ENCODE data around the gene NFKBIA.
"Not testable (repeated sequence)": the region's sequence is repeated elsewhere in the genome, so short reads cannot be mapped to it uniquely, and the experiment has no call there.

Gene NFKBIA

DNA sequence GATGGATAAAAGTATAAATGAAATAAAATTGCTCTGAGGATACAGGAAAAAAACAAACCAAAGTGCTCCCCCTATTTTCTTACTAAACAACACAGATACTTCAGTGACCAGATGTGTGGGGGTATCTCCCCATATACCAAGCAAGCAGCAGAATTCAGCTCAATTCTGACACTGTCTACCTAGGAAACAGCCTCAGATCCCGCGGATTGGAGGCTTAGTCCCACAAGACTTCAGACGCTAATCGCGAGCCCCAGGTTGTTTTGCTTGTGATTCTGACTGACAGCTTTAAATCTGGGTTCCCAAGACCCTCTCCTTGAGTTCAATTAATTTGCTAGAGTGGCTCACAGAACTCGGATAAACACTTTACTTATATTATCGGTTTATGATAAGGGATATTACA, 17.3 kb downstream of the NFKBIA start:
- no peaks in the 10 kb centered on the region for H3K36me3 ChIP-seq (ENCODE audit: insufficient read depth, low read depth, low read length)
- no peaks in the 10 kb centered on the region for H3K27me3 ChIP-seq (ENCODE audit: insufficient read depth, low read length)
- H3K9ac ChIP-seq (ENCODE audit: low read depth, low read length), result no peak overlapping the region
- H3K27ac ChIP-seq (ENCODE audit: low read length), result no peak overlapping the region
- no peaks in the 10 kb centered on the region for H3K9me3 ChIP-seq (ENCODE audit: insufficient read depth, low read depth, low read length)
- H3K4me1 ChIP-seq (ENCODE audit: insufficient read depth, low read length), result no peaks in the 10 kb centered on the region
- no peak overlapping the region for H3K4me3 ChIP-seq (ENCODE audit: low read length)

- no peaks in the 10 kb centered on the region for H3K9me3 ChIP-seq (ENCODE audit: insufficient read depth, low read depth, low read length)
- no peak overlapping the region for H3K27ac ChIP-seq (ENCODE audit: low read length)
- H3K4me1 ChIP-seq (ENCODE audit: insufficient read depth, low read length), result no peaks in the 10 kb centered on the region
These were observed 17.9 kb downstream of the NFKBIA start for GRCh38 chr14:35386673-35387125.

DNA sequence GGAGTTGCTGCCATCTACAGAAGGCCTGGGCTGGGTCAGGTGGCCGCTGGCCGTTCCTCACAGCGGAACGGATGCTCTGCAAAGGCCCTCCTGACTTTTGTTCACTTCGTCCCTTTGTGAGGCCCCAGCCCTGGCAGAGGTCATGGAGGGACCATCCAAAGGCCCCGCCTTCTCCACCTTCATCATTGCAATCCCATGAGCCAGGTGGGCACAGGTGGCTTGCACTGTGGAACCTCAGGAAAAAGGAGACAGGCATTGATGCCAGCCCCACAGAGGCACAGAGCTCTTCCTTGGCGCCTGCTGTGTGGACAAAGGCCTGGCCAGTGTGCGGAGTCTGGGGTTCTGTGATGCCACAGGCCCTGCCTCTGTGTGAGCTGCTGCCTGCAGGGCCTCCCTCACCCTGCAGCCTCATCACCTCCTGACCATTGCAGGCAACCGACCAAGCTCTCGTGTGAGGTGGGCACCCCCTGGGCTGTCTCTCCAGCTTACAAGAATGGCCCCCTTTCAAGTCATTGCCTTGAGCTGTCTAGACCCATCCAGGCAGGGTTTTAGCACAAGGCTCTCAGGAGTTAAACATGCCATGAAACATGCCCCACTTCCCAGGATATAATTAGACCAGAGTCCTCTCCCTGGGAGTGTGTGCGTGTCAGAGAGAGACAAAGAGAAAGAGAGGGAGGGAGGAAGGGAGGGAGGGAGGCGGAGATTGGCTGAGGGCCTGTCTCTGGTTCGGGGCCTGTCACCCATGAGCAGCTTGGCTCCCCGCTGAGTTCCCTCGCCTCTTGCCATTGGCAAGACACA, 19.3 kb downstream of the NFKBIA start:
- Histone ChIP-seq H3K27me3 (ENCODE audit: insufficient read depth, low read length) (no peaks in the 10 kb centered on the region), H3K4me3 (ENCODE audit: low read length) (no peak overlapping the region), H3K9me3 (ENCODE audit: insufficient read depth, low read depth, low read length) (no peaks in the 10 kb centered on the region), H3K27ac (ENCODE audit: low read length) (no peak overlapping the region), H3K36me3 (ENCODE audit: insufficient read depth, low read depth, low read length) (no peaks in the 10 kb centered on the region), H3K4me1 (ENCODE audit: insufficient read depth, low read length) (no peaks in the 10 kb centered on the region), H3K9ac (ENCODE audit: low read depth, low read length) (no peak overlapping the region)

More at GRCh38 chr14:35386673-35387125, 17.9 kb downstream of the NFKBIA start:
- no peaks in the 10 kb centered on the region for H3K36me3 ChIP-seq (ENCODE audit: insufficient read depth, low read depth, low read length)
- H3K27me3 ChIP-seq (ENCODE audit: insufficient read depth, low read length), result no peaks in the 10 kb centered on the region
- no peak overlapping the region for H3K4me3 ChIP-seq (ENCODE audit: low read length)
- H3K9ac ChIP-seq (ENCODE audit: low read depth, low read length), result no peak overlapping the region

DNA sequence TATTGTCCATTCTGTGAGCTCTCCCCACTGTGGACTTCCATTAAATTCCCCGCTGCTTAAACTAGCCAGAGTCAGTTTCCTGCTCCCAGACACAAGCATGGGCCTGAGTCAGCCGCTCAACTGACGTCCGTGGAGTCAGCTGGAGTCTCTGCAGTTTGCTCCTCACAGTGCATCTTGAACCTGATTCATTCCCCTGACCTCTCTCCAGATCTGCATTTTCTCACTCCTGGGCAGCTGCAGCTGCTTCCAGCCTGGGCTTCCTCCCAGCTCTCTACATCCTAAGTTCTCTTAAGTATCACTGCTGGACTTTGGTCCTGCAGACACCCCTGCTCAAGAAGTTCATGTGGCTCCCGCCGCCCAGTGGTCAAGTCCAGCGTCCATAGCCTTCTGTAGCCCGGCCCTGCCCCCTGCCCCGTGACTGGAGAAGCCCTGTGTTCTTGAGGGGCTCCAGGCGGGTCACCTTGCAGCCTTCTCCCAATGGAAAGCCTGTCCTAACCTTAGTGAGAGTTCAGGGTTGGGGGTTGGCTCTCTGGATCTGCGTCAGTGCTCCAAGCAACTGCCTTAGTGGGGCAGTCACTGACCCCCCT, 20.0 kb downstream of the NFKBIA start:
- H3K27ac ChIP-seq (ENCODE audit: low read length), result no peak overlapping the region
- no peak overlapping the region for H3K9ac ChIP-seq (ENCODE audit: low read depth, low read length)

DNA sequence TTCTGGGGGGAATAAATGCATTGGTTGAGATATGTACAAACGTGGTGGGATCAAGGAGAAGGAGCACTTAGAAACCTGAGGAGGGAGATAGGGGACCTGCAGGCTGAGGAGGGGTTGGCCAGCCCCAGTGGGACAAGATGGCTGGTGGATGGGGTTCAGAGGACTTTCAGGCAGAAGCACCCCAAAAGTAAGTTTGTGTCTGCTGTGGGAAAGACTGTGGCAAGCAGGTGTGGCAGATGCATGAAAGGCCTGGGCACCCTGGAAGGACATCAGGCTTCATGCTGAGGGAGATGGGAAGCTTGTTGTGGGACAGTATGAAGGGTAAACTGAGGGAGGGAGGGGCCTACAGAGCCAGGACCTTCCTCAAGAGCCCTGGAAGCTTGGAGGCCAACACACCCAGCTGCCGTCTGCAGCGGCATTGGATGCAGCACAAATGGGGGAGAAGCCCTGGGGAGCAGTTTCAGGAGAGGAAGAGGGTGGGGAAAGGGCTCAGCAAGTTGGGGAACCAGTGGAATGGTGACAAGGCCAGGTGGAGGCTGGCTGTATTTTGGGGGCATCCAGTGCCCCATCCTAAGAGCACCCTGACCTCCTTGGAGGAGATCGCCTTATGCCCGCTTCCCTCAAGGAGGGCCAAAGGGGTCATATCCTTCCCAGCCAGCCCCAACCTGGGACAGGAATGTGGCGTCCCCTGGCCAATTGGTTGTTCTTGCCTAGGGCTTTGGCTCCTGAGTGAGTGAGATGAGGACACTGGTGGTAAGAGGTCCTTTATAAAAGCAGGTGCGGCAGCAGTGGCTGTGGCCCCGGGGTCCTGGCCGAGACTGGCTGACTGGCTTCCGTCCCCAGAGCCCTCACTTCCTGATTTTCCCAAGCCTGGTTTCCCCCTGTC, 20.7 kb downstream of the NFKBIA start:
- Histone ChIP-seq H3K9me3 (ENCODE audit: insufficient read depth, low read depth, low read length) (no peaks in the 10 kb centered on the region), H3K36me3 (ENCODE audit: insufficient read depth, low read depth, low read length) (no peaks in the 10 kb centered on the region), H3K4me1 (ENCODE audit: insufficient read depth, low read length) (no peaks in the 10 kb centered on the region), H3K4me3 (ENCODE audit: low read length) (no peak overlapping the region), H3K27me3 (ENCODE audit: insufficient read depth, low read length) (no peaks in the 10 kb centered on the region), H3K9ac (ENCODE audit: low read depth, low read length) (no peak overlapping the region), H3K27ac (ENCODE audit: low read length) (no peak overlapping the region)

More for the DNA sequence above, 20.0 kb downstream of the NFKBIA start:
- H3K27me3 ChIP-seq (ENCODE audit: insufficient read depth, low read length), result no peaks in the 10 kb centered on the region
- no peaks in the 10 kb centered on the region for H3K9me3 ChIP-seq (ENCODE audit: insufficient read depth, low read depth, low read length)
- no peaks in the 10 kb centered on the region for H3K4me1 ChIP-seq (ENCODE audit: insufficient read depth, low read length)
- H3K4me3 ChIP-seq (ENCODE audit: low read length), result no peak overlapping the region
- no peaks in the 10 kb centered on the region for H3K36me3 ChIP-seq (ENCODE audit: insufficient read depth, low read depth, low read length)

GRCh38 chr14:35380794-35381193, 23.8 kb downstream of the NFKBIA start:
- Histone ChIP-seq H3K27ac (ENCODE audit: low read length) (no peak overlapping the region), H3K36me3 (ENCODE audit: insufficient read depth, low read depth, low read length) (no peaks in the 10 kb centered on the region), H3K4me3 (ENCODE audit: low read length) (no peak overlapping the region), H3K4me1 (ENCODE audit: insufficient read depth, low read length) (no peaks in the 10 kb centered on the region), H3K9me3 (ENCODE audit: insufficient read depth, low read depth, low read length) (no peaks in the 10 kb centered on the region), H3K9ac (ENCODE audit: low read depth, low read length) (no peak overlapping the region), H3K27me3 (ENCODE audit: insufficient read depth, low read length) (no peaks in the 10 kb centered on the region)

DNA sequence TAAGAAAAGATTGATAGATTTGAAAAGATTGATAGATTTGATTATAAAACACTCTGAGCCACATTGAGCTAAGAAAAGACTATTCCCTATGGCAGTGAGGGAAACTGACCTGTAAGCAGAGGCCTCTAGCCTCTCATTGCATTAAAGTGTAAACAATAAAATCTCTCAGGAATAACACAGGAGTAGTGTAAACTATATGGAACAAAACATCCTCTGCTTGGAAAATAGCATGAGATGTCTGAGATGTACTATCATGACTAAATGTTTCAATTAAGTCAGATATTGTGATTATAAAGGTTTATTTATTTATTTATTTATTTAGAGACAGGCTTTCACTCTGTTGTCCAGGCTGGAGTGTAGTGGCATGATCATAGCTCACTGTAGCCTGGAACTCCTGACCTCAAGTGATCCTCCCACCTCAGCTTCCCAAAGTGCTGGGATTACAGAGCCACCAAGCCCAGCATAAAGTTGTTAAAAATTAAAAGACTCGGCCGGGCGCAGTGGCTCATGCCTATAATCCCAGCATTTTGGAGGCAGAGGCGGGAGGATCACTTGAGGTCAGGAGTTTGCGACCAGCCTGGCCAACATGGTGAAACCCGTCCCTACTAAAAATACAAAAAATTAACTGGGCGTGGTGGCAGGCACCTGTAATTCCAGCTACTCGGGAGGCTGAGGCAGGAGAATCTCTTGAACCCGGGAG, 25.2 kb downstream of the NFKBIA start:
- H3K4me1 ChIP-seq (ENCODE audit: insufficient read depth, low read length); H3K4me3 ChIP-seq (ENCODE audit: low read length); H3K9me3 ChIP-seq (ENCODE audit: insufficient read depth, low read depth, low read length); H3K27ac ChIP-seq (ENCODE audit: low read length); H3K9ac ChIP-seq (ENCODE audit: low read depth, low read length); H3K27me3 ChIP-seq (ENCODE audit: insufficient read depth, low read length); H3K36me3 ChIP-seq (ENCODE audit: insufficient read depth, low read depth, low read length): not testable (repeated sequence)

DNA sequence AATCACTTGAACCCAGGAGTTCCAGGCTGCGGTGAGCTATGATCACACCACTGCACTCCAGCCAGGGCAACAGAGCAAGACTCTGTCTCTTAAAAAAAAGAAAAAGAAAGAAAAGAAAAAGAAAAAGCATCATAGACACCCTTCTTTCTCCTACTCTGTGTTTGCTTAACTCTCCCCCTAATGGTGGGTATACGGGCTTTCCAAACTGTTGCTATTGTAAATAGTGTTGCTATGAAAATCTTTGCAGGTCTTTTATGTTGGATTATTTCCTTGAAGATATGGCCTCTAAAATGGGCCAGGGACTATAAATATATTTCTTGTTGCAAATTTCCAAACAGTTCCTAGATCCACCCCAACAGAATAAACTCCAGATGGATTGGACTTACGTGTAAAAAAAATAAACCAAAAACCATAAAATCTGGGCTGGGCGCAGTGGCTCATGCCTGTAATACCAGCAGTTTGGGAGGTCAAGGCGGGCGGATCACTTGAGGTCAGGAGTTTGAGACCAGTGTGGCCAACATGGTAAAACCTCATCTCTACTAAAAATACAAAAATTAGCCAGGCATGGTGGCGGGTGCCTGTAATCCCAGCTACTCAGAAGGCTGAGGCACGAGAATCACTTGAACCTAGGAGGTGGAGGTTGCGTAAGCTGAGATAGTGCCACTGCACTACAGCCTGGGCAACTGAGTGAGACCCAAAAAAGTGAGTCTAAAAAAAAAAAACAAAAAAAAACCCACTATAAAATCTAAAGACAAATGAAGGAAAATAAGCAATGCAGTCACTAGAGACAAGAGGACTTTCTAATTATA, 25.9 kb downstream of the NFKBIA start:
- no peaks in the 10 kb centered on the region for H3K9me3 ChIP-seq (ENCODE audit: insufficient read depth, low read depth, low read length)
- H3K4me1 ChIP-seq (ENCODE audit: insufficient read depth, low read length), result no peaks in the 10 kb centered on the region
- H3K4me3 ChIP-seq (ENCODE audit: low read length), result no peak overlapping the region
- no peak overlapping the region for H3K27ac ChIP-seq (ENCODE audit: low read length)
- no peaks in the 10 kb centered on the region for H3K27me3 ChIP-seq (ENCODE audit: insufficient read depth, low read length)
- H3K36me3 ChIP-seq (ENCODE audit: insufficient read depth, low read depth, low read length), result no peaks in the 10 kb centered on the region
- H3K9ac ChIP-seq (ENCODE audit: low read depth, low read length), result no peak overlapping the region

DNA sequence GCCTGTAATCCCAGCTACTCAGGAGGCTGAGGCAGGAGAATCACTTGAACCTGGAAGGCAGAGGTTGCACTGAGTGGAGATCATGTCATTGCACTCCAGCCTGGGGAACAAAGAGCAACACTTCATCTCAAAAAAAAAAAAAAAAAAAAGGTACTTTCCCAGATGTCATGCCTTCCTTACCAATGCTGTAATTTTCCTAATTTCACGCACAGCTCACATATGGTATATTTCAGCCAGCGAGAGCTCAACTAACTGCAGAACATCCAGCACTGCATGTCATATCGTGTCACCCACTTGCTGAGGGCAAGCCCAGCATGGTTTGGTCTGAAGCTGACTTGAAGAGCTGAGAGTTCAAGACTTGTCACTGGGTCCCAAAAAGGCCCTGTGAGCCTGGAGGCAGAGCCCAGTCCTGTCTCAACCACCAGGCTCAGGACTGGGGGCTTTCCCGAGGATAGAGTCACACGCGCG, 29.0 kb downstream of the NFKBIA start:
- Histone ChIP-seq H3K9ac (ENCODE audit: low read depth, low read length) (no peak overlapping the region), H3K27me3 (ENCODE audit: insufficient read depth, low read length) (no peaks in the 10 kb centered on the region), H3K27ac (ENCODE audit: low read length) (no peak overlapping the region), H3K36me3 (ENCODE audit: insufficient read depth, low read depth, low read length) (no peaks in the 10 kb centered on the region), H3K4me3 (ENCODE audit: low read length) (no peak overlapping the region), H3K9me3 (ENCODE audit: insufficient read depth, low read depth, low read length) (no peaks in the 10 kb centered on the region), H3K4me1 (ENCODE audit: insufficient read depth, low read length) (no peaks in the 10 kb centered on the region)

DNA sequence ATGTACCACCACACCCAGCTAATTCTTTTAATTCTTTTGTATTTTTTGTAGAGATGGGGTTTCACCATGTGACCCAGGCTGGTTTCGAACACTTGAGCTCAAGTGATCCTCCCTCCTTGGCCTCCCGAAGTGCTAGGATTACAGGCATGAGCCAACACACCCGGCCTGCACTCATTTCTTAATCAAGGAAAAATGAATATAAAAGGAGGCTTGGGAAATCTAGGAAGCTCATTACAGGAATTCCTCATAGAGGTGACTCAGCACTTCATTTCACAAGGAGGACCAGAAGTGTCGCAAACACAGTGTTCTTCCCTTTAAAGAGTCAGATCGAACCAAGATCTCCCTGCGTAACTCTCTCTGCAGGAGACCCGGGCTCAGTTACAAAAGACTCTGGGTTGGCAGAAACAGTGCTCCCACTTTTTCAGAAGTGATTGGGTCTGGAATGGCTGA, 30.3 kb downstream of the NFKBIA start:
- H3K36me3 ChIP-seq (ENCODE audit: insufficient read depth, low read depth, low read length), result no peaks in the 10 kb centered on the region
- no peaks in the 10 kb centered on the region for H3K4me1 ChIP-seq (ENCODE audit: insufficient read depth, low read length)
- H3K27ac ChIP-seq (ENCODE audit: low read length), result no peak overlapping the region
- H3K4me3 ChIP-seq (ENCODE audit: low read length), result no peak overlapping the region
- no peaks in the 10 kb centered on the region for H3K27me3 ChIP-seq (ENCODE audit: insufficient read depth, low read length)
- no peak overlapping the region for H3K9ac ChIP-seq (ENCODE audit: low read depth, low read length)
- H3K9me3 ChIP-seq (ENCODE audit: insufficient read depth, low read depth, low read length), result no peaks in the 10 kb centered on the region
